T-helper 17 cell (primary cell): ENCODE data around the gene EIF3D. TPM values are rescaled to one million over a fixed set of nuclear protein-coding genes. Genes with fewer than 3 reads are reported as not detected.

ENCODE experiments used
- ATAC-seq: fragments of 150-1000 bp; cut with Tn5 transposase; 2 replicates; pipeline ENCODE4 v1.10.0; 2021; ENCODE audit warnings: mild to moderate bottlenecking, moderate library complexity
- DNase-seq, 3 donors: peaks; one replicate each; pipeline versions ENCODE4 v3.0.0 to v3.0.0-alpha.2; 2020 to 2021
- H3K9me3 ChIP-seq: one replicate; pipeline ENCODE4 v1.7.0; 2013; ENCODE audit warnings: low read length, mild to moderate bottlenecking; ENCODE audit not compliant: control insufficient read depth, poor library complexity, severe bottlenecking
- H3K27ac Mint-ChIP-seq: one replicate; pipeline ENCODE4 v1.8.0; 2022; ENCODE audit warnings: mild to moderate bottlenecking, moderate library complexity, mixed read lengths
- H3K27me3 Mint-ChIP-seq: one replicate; pipeline ENCODE4 v1.8.0; 2022; ENCODE audit warnings: mixed read lengths
- H3K36me3 Mint-ChIP-seq: one replicate; pipeline ENCODE4 v1.8.0; 2022; ENCODE audit warnings: low read depth, mixed read lengths
- H3K4me1 Mint-ChIP-seq: one replicate; pipeline ENCODE4 v1.8.0; 2022; ENCODE audit warnings: mild to moderate bottlenecking, mixed read lengths
- H3K4me3 Mint-ChIP-seq: one replicate; pipeline ENCODE4 v1.8.0; 2022; ENCODE audit warnings: mild to moderate bottlenecking, moderate library complexity, mixed read lengths
- total RNA-seq, 4 donors: library from RNA in 2 of 4; stranded (reverse) in 2 of 4; gene quantifications; one replicate each; pipeline ENCODE4 v1.2.3 and lab custom pipeline; 2022 to 2026

The EIF3D gene
- total RNA-seq, 2 donors from 2014 or later = 231 to 239 TPM

- no peak for ATAC-seq
- DNase-seq = no peak
- Mint-ChIP-seq H3K36me3 (peaks cover 2% of the 10 kb centered on the region), H3K4me3 (no peak overlapping the region), H3K27me3 (peaks cover 58% of the 10 kb centered on the region), H3K4me1 (peaks cover 7% of the 10 kb centered on the region), H3K27ac (no peak overlapping the region)
- H3K9me3 ChIP-seq = no peaks in the 10 kb centered on the region
These were observed 34.5 kb upstream of the EIF3D start for GRCh38 chr22:36563444-36563843.

- Mint-ChIP-seq H3K27ac (no peak overlapping the region), H3K4me3 (no peak overlapping the region), H3K36me3 (peaks cover 2% of the 10 kb centered on the region), H3K27me3 (peaks cover 54% of the 10 kb centered on the region), H3K4me1 (peaks cover 7% of the 10 kb centered on the region)
- ATAC-seq (no peak), DNase-seq (no peak)
- H3K9me3 ChIP-seq = no peaks in the 10 kb centered on the region
These were observed 34.0 kb upstream of the EIF3D start for GRCh38 chr22:36563001-36563400.

- no peak overlapping the region for H3K4me3 Mint-ChIP-seq
- H3K36me3 Mint-ChIP-seq = peaks cover 2% of the 10 kb centered on the region
- DNase-seq = no peak
- H3K27ac Mint-ChIP-seq = no peak overlapping the region
- ATAC-seq = no peak
- H3K9me3 ChIP-seq = no peaks in the 10 kb centered on the region
- H3K4me1 Mint-ChIP-seq = peaks cover 7% of the 10 kb centered on the region
- H3K27me3 Mint-ChIP-seq = peaks cover 54% of the 10 kb centered on the region
These were observed 33.4 kb upstream of the EIF3D start for GRCh38 chr22:36562261-36562835.

- ATAC-seq (no peak), DNase-seq (no peak)
- H3K36me3 Mint-ChIP-seq = peaks cover 2% of the 10 kb centered on the region
- peaks cover 55% of the 10 kb centered on the region for H3K27me3 Mint-ChIP-seq
- no peak overlapping the region for H3K4me3 Mint-ChIP-seq
- peaks cover 7% of the 10 kb centered on the region for H3K4me1 Mint-ChIP-seq
- no peak overlapping the region for H3K27ac Mint-ChIP-seq
- H3K9me3 ChIP-seq = no peaks in the 10 kb centered on the region
These were observed 32.4 kb upstream of the EIF3D start for GRCh38 chr22:36561291-36561811.

- H3K4me3 Mint-ChIP-seq = no peak overlapping the region
- H3K27ac Mint-ChIP-seq = peak overlapping the region; percentile 41
- no peaks in the 10 kb centered on the region for H3K9me3 ChIP-seq
- DNase-seq = no peak
- peaks cover 7% of the 10 kb centered on the region for H3K4me1 Mint-ChIP-seq
- H3K36me3 Mint-ChIP-seq = peaks cover 2% of the 10 kb centered on the region
- no peak for ATAC-seq
- H3K27me3 Mint-ChIP-seq = peaks cover 59% of the 10 kb centered on the region
These were observed 31.0 kb upstream of the EIF3D start for GRCh38 chr22:36560001-36560400.

- peaks cover 8% of the 10 kb centered on the region for H3K36me3 Mint-ChIP-seq
- peaks cover 7% of the 10 kb centered on the region for H3K4me1 Mint-ChIP-seq
- DNase-seq = no peak
- no peaks in the 10 kb centered on the region for H3K9me3 ChIP-seq
- ATAC-seq = no peak
- H3K27me3 Mint-ChIP-seq = peaks cover 56% of the 10 kb centered on the region
- H3K27ac Mint-ChIP-seq = peak overlapping the region; percentile 29
- no peak overlapping the region for H3K4me3 Mint-ChIP-seq
These were observed 25.1 kb upstream of the EIF3D start for GRCh38 chr22:36554098-36554497.

GRCh38 chr22:36552289-36552688, 23.3 kb upstream of the EIF3D start:
- Mint-ChIP-seq H3K27ac (no peak overlapping the region), H3K27me3 (peaks cover 63% of the 10 kb centered on the region), H3K4me1 (peaks cover 7% of the 10 kb centered on the region), H3K36me3 (peaks cover 8% of the 10 kb centered on the region), H3K4me3 (no peak overlapping the region)
- DNase-seq (no peak), ATAC-seq (peak; percentile 41)
- H3K9me3 ChIP-seq = no peaks in the 10 kb centered on the region

GRCh38 chr22:36550701-36551495, 21.9 kb upstream of the EIF3D start:
- Mint-ChIP-seq H3K36me3 (peaks cover 8% of the 10 kb centered on the region), H3K27ac (no peak overlapping the region)

GRCh38 chr22:36549033-36549432, 20.1 kb upstream of the EIF3D start:
- H3K36me3 Mint-ChIP-seq = peaks cover 8% of the 10 kb centered on the region
- DNase-seq (no peak), ATAC-seq (no peak)
- no peak overlapping the region for H3K4me3 Mint-ChIP-seq
- no peaks in the 10 kb centered on the region for H3K9me3 ChIP-seq
- H3K27ac Mint-ChIP-seq = peak overlapping the region; percentile 74
- H3K4me1 Mint-ChIP-seq = peaks cover 8% of the 10 kb centered on the region
- peaks cover 52% of the 10 kb centered on the region for H3K27me3 Mint-ChIP-seq

More at GRCh38 chr22:36550701-36551495, 21.9 kb upstream of the EIF3D start:
- ATAC-seq (no peak), DNase-seq (no peak)
- Mint-ChIP-seq H3K4me3 (no peak overlapping the region), H3K4me1 (peaks cover 9% of the 10 kb centered on the region), H3K27me3 (peaks cover 63% of the 10 kb centered on the region)
- H3K9me3 ChIP-seq = no peaks in the 10 kb centered on the region

GRCh38 chr22:36548606-36549005, 19.6 kb upstream of the EIF3D start:
- H3K4me1 Mint-ChIP-seq = peaks cover 7% of the 10 kb centered on the region
- no peak overlapping the region for H3K4me3 Mint-ChIP-seq
- peaks cover 50% of the 10 kb centered on the region for H3K27me3 Mint-ChIP-seq
- DNase-seq (no peak), ATAC-seq (no peak)
- H3K9me3 ChIP-seq = no peaks in the 10 kb centered on the region
- H3K27ac Mint-ChIP-seq = peak overlapping the region; percentile 74
- peaks cover 6% of the 10 kb centered on the region for H3K36me3 Mint-ChIP-seq

GRCh38 chr22:36546932-36547331, 18.0 kb upstream of the EIF3D start:
- no peak for ATAC-seq

GRCh38 chr22:36546092-36546804, 17.3 kb upstream of the EIF3D start:
- Mint-ChIP-seq H3K4me3 (no peak overlapping the region), H3K27ac (no peak overlapping the region), H3K36me3 (peaks cover 6% of the 10 kb centered on the region), H3K27me3 (peaks cover 44% of the 10 kb centered on the region), H3K4me1 (peaks cover 9% of the 10 kb centered on the region)
- DNase-seq (no peak), ATAC-seq (no peak)
- no peaks in the 10 kb centered on the region for H3K9me3 ChIP-seq

More at GRCh38 chr22:36546932-36547331, 18.0 kb upstream of the EIF3D start:
- Mint-ChIP-seq H3K36me3 (peaks cover 6% of the 10 kb centered on the region), H3K4me1 (peaks cover 10% of the 10 kb centered on the region), H3K27me3 (peaks cover 50% of the 10 kb centered on the region), H3K27ac (no peak overlapping the region), H3K4me3 (no peak overlapping the region)
- H3K9me3 ChIP-seq = no peaks in the 10 kb centered on the region
- no peak for DNase-seq

GRCh38 chr22:36544107-36544620, 15.2 kb upstream of the EIF3D start:
- no peak overlapping the region for H3K27ac Mint-ChIP-seq
- H3K9me3 ChIP-seq = no peaks in the 10 kb centered on the region
- H3K4me1 Mint-ChIP-seq = peaks cover 6% of the 10 kb centered on the region
- H3K36me3 Mint-ChIP-seq = no peaks in the 10 kb centered on the region
- ATAC-seq = no peak
- H3K27me3 Mint-ChIP-seq = peaks cover 29% of the 10 kb centered on the region
- DNase-seq = no peak
- H3K4me3 Mint-ChIP-seq = no peak overlapping the region
